ENCODE measurements around the gene PAH.
"Not testable (repeated sequence)": the region's sequence is repeated elsewhere in the genome, so short reads cannot be mapped to it uniquely, and the experiment has no call there.

The PAH gene

DNA sequence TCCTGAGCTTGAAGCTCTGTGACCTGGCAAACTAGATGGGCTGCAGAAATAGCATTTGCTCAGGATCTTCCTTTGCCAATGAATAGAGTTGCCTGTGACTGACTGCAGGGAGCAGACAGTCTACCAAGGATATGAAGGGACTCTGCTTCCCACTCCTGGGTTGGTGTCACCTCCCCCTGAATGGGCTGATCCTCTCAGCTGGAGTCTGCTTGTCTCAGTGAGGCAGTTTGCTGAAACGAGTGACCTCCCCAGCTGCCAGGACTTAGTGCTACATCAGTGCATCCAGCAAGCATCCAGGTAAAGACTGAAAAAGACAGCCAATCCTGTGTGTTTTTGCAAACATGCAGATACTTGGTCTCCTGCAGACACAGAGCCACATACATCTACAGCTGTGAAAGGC lies 28.5 kb downstream of the PAH start:
- DNase-seq: no peak

DNA sequence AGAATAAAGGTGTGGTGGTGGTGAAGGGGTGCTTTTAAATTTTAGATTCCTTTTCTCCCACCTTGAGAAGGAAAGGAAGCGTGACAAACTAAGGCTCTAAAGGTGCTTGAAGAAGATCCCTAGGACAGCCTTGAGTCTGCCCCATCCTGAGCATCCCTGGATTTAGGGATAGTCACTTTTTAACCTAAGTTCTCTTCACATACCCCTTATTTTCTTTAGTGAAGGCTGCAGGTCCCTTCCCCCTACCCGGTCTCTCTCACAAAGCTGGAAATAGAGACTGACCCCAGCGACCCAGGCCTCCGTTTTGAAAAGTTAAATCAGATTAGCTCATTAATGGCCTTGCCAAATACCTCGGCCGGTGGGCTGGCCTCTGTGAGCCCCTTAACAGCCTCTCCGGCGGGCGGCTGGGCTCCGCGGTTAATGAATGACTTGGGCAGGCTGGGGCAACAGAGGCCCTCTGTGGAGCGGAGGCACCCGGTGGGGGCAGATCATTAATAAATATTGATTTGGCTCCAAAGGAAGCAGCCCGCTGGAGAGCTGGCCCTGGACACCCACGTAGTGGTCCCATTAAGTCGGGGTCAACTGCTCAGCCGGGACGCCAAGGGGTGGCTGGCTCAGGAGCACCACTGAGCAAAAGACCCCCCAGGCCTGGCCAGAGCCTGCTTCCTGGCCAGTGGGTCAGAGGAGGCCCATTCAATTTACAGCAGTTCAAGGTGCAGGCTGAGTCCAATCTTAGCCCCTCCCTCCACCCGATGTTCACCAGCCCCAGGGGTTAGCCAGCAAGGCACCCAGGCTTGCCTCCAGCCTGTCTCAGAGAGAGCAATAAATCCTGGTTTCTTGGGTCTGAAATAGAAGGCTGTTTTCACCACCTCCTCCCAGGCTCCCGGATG lies 31.8 kb downstream of the PAH start:
- DNase-seq: no peak

DNA sequence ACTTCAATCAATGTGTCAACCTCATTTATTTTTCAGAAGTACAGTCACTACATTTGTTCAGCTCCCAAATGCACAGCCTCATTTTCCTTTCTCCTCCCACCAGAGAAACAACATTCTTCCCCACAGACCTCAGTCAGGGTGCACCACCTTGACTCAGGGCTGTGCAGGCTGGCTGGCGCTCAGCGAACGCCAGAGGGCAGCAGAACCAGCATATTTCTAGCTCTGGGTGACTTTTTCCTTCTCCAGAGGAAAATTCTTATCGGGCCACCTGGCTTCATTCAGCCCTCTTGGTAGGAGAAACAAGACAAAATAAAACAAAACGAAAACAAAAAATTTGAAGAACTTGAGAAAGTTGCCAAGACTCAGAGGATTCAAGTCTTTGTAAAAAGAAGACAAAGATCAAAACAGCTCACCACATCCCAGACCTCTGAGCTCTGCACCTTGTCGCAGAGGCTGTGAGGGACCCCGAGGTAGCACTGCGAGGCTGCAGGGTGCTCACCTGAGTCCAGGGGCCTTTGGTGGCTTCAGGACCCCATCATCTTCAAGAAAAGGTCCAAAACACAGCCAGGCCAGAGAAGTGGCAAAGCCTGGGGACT lies 33.7 kb downstream of the PAH start:
- peak; percentile 6 for DNase-seq

DNA sequence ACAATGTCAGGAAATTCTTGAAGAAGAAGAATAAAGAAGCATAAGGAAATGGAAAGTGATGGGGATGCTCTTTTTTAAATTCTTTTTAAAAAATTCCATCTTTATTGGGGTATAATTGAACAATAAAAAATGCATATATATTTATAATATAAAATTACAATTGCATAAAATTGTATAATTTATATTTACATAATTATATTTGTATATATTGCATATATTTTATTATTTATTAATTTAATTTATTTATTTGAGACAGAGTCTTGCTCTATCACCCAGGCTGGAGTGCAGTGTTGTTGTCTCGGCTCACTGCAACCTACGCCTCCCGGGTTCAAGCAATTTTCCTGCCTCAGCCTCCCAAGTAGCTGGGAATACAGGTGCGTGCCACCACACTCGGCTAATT lies 36.3 kb downstream of the PAH start:
- DNase-seq: no peak

DNA sequence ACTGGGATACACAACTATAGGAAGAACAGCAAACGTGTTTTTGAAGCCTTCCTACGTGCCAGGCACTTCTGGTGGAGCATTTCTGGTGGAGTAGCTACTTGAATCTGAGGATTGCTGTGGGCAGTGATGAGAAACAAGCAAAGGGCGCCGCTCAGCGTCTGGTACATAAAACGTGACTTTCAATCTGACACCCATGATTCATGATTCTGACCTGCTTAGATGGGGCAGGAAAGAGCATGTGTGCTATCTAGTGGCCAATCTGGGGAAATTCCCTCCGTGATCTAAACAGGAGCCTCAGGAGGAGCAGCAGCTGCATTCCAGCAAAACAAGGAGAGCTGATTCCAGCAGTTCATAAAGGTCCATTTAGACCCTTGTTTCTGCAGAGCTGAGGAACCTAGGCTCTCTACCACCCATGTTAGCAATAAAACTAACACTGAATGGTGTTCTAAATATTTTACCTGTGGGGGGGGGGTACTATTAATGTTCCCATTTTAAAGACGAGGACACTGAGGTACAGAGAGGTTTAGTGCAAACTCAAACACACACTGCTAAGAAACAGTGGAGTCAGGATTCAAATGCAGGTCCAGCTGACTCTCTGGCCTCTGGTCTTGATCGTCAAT lies 37.8 kb downstream of the PAH start:
- DNase-seq: peak; percentile 49

DNA sequence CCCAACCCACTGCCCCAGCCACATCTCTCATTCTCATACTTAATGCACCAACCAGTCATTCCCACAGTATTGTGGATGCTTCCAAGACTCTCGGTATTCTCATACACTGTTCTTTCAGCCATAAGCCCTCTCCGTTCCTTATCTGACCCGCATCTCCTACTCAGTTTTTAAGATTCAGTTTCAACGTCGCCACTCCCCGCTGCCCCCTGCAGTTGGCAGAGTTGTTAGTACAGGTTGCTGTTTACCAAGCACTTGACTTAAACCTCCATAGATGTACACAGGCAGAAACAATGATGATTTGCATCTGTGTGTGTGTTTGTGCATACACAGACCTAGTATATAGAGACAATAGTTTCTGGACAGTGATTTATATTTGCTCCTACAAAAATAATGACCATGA lies 40.2 kb downstream of the PAH start:
- no peak for DNase-seq

DNA sequence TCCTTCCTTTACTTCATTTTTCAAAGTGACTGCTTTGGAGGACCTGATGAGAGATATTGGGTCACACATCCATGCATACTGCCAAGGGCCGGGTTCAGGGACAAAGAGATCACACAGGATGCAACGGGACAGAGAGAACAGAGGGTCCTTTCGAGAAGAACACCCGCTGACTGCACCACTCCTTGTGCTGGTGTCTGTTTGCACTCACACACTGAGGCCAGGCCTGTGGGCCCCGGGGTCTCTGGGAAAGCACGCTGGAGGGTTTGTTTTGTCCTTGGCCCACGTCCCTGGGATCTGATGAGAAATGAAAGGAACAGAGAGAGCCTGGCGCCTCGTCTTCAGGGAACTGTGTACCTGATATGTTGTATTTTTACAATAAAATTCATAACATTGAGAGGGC lies 42.2 kb downstream of the PAH start:
- DNase-seq: no peak

DNA sequence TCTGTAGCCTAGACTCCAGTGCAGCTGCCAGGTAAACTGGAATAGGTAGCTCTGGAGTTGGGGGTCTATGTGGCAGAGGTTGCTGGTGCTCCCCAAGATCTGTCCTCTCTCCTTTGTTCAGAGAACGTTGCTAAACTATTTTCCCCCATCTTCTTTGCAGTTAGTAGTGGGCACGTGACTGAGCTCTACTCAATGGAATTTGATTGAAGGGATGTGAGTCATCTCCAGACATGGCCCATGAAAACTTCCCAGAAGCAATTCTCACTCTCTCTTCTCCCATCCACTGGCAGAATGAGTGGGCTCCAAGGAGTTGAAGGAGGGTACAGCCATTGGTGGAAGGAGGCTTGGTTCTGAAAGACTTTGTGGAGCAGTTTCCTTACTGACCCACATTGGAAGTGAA lies 44.0 kb downstream of the PAH start:
- no peak for DNase-seq

DNA sequence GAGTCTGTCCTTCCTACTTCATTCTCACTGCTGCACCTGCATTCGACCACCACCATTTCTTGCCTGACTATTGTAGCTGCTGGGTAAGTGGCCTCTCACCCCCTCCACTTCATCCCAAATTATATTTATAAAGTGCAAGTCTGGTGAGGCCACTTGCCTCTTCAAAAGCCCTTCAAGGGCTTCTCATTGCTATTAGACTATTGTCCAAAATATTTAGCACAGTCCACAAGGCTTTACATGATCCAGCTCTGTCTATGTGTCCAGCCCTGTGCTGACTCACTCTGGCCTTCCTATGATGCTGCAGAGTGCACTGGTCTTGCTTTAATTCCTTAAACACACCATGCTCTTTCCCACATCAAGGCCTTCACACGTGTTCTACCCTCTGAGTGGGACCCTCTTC lies 46.0 kb downstream of the PAH start:
- no peak for DNase-seq

DNA sequence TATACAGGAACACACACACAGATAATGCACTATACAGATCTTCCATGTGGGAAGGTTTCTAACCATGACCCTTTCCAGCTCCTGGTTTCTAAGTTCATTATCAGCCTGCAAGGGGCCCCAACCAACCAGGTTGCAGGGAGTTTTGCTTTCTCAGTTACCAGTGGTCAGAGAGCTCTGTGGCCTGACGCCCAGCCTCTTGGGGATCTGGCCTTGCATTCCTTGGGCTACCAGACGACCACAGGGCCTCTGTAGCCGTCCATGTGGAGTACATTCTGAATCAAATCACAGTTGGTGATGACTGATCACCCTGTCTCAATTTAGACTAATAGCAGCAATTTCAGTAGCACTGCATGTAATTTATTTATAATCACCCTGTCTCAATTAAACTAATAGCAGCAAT lies 47.5 kb downstream of the PAH start:
- DNase-seq: no peak

DNA sequence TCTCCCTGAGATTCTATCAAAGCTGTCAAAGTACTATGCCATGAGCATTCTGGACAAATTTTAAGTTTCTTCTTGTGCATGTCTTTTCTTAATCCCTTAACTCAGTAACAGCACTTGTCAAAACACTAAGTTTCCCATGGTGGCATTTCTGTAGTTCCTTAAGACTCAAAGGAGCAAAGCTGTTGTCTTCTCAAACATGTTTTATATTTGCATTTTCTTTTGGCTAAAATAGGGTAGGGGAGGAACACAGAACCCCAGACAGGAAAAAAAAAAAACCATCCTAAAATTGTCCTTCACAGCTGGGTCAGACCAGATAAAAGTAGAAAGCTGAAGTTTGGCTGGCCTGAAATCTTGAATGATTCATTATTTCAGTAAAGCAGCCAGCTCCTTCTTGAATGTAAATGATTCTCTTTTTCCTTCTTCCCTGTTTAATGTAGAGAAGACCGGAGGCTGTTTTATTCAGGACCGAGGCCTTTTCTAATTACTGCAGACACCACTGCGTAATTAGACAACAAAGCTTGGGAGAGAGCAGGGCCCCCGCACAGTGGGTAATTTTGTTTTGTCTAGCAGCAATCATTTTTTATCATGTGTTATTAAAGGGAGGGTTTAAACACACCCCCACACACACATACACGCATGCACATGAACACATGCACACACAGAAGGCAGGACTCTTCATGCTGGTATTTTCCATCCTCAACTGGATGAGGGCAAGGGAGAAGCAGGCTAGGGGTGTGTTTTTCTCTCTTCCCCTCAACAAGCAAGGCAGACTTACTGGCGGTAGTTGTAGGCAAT lies 51.0 kb downstream of the PAH start:
- DNase-seq: no peak

DNA sequence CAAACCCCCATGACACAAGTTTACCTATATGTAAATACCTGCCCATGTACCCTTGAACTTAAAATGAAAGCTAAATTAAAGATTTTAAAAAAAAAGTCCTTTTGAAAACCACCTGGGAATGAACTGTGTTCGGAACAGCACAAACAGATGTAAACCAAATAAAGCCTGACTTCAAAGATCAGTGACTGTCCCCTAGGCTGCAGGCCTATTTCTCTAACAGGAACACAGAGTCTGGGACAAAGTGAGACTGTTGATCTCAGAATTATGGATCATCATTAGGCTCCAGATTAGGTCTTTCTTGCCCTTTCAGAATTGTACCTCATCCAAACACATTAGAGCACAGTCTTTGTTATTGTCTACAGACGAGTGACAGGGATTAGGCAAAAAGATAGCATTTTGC lies 54.6 kb downstream of the PAH start:
- no peak for DNase-seq

DNA sequence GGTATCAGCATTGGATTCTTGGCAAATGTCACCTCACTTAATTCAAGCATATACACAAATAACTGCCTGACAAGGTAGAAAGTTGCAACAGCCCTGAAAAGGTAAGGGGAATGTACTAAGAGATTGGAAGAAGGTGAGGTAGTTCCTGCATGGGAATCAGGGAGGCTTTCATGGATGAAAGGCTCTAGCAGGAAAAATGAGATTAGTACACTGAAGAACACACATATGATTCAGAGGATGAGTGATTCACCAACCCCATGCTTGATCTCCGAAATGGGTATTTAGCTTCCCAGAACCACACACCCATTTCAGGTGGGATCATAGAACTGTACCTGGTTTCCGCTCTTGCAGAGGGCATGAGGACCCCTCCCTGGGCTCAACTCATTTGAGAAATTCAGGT lies 65.8 kb downstream of the PAH start:
- no peak for DNase-seq

DNA sequence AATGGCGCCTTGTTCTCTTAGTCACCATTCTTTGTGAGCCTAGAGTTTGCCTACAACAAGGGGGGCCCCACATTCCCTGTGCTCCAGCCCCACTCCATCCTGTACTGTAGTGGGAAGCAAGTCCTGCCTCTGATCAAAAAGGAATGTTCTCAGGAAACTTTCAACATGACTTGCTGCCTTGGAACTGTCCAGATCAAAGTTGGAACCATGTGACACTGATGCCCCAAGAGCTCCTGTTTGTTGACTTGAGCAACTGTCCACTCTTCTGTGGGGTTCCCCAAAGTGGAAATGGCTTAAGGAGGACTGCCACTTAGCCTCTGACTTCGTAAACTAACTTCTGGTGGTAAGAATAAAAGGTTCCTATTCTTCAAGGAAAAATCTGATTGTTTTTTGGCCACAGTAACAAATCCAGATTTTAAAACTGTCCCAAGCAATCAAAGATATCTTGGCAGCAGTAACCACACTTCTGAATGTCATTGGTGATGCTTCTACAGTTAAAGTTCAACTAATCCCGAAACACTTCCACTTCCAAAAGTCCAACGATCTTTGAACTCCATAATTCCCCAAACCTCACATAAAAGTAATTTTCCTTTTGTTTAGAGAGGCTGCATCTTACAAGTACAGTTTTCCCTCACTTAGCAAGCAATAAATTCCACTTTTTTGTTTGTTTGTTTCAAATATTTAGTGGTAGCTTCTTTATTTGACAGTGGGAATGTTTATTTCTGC lies 67.2 kb downstream of the PAH start:
- DNase-seq: no peak

DNA sequence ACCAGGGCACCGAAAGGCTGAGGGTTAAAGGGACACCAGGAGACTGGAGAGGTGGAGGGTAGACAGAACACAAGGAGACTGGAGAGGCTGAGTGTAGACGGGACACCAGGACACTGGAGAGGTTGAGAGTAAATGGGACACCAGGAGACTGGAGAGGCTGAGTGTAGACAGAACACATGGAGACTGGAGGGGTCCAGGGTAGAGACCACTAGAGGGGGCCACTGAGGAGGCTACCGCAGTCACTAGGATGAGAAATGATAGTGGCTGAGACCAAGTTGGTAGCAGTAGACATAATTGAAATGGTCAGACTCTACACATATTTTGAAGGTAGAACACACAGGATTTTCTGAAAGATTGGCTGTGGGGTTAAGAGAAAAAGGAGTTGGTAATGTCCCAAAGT lies 68.2 kb downstream of the PAH start:
- DNase-seq: no peak

DNA sequence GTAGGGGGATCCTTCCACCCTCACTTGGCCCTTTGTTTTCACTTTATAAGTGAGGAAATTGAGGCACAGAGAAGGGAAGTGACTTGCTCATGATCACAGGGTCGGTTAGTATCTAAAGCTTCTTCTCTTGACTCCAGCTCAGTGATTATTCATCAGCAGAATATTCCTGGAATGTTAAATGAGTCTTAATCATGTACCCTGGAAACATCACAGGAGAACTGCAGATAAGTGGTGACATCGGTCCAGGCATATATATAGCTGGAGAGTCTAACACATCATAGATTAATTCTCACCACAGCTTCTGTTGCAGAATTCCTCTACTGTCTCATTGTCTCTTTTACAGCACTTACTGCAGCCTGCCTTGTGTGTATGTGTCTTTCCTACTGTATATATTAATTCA lies 69.9 kb downstream of the PAH start:
- DNase-seq: no peak

DNA sequence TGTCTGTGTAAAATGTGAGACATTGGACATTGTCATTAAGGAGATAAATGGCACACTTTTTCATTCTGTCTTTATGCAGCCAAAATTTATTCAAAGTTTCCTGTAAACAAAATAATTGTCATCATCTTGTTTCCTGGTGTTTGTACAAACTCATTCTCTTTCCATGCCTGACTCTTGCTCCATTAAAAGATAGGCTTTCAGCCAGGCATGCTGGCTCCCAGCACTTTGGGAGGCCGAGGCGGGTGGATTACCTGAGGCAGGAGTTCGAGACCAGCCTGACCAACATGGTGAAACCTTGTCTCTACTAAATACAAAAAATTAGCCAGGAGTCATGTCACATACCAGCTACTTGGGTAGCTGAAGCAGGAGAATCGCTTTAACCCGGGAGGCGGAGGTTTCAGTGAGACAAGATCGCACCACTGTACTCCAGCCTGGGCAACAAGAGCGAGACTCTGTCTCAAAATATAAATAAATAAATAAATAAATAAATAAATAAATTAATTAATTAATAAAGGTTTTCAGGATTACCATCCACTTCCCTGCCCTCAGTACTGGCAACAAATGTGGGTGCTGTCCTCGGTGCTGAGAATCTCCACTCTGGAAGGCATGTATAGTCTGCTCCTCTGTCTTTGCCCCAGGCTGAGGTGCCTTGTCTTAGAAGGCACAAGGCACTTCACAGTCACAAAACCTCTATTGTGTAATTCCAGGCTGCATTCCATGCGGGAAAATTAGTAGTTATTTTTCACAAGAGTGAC lies 83.2 kb downstream of the PAH start:
- DNase-seq: no peak

DNA sequence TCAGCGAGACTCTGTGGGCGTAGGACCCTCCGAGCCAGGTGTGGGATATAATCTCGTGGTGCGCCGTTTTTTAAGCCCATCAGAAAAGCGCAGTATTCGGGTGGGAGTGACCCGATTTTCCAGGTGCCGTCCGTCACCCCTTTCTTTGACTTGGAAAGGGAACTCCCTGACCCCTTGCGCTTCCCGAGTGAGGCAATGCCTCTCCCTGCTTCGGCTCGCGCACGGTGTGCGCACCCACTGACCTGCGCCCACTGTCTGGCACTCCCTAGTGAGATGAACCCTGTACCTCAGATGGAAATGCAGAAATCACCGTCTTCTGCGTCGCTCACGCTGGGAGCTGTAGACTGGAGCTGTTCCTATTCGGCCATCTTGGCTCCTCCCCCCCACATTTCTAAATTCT lies 84.2 kb downstream of the PAH start:
- DNase-seq: not testable (repeated sequence)

DNA sequence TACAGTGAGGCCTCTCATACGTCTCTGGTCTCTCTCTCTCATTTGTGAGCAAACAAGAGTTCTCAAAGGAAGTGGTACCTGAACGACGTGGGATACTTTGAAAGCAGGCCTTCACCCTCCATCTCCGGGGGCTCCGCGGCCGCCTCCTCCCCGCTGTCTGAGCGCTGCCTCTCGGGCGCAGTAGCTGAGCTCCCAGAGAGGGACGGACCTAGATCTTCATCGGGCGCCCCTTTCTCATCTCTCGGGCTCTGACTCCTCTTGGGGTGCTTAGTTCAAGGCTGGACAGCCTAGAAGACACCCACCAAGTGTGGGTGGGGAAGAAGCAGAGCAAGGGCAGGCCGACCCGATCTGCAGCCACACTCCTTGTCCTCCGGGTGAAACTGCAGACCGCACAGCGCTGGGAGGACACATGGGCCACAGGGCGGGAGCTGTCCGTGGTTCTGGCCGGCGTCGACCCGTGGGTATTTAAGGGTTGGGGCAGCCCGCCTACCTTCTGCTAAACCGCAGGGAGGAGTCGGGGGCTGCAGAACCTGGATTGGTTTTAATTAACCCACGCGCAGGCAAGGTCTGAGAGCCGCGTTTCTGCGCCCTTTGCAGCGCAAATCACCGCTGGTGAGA lies 92.7 kb downstream of the PAH start:
- DNase-seq: no peak

DNA sequence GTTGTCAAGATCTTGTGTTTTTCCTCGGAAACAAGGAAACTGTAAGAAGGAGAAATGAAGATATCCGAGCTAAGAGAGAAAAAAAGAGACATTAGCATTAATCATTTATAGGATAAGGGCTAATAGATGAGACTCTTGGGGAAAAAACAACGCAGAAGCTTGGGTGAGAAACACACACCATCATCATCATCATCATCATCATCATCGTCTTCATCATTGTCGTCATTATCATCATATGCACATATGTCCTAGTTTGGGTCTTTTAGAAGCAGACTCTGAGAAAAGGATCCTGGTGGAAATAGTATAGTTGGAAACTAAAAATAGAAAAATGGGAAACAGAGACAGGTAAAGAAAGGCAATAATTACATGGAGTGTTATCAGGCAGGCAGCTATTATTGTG lies 95.9 kb downstream of the PAH start:
- DNase-seq: no peak

DNA sequence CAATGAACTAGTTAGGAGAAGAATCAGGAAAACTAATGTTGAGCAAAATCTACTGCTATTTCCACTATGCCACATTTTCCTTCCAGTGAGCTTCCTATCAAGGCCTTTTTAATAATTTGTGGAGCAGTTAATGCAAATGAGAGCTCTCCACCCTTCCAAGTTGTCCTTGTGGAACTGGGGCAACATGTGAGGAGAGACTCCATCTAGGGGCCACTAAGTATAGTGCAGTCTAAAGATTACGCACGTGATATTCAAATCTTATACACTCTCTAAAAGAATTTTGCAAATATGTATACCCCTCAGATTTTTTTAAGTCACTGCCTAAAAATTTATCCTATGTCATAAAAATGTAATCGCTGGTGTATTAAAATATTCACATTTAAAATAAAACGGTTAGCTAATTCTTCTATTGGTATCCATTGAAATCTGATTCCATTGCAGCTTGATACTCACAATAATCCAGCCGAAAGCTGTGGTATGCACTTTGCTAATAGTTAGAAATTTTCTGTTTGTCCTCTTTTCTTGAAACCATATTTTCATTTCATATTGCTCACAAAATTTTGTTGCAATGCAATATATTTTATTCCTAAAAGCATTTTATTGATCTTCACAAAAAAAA lies 100.1 kb downstream of the PAH start:
- DNase-seq: peak; percentile 27

Data from NCI-H526 treated with DMSO at 0.1 percent for 48 hours (cell line).